Measurements from ENCODE around the gene HINFP.

DNA sequence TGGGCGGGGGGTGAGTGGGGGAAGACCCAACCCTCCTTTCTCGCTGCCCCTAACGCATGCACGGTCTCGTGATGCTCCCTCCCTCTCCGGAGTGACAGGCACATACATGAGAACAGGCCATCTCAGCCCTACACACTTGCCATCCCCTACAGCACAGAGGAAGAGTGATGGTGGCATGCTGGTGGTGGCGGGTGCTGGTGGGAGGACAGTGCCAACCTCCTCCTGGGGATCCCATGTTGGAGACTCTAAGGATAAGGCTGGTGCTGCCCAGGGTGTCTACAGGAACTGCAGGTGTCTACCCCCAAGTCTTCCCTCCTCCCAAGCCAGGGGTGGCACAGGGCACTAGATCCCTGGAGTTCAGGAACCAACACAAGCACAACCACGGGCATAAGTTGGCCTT lies 40.5 kb downstream of the HINFP start:
- no peak for TF ChIP-seq POLR2A (IDR thresholded peaks at IDR 0.05)
- TF ChIP-seq CTCF (IDR thresholded peaks at IDR 0.05), result no peak

All from body of pancreas (tissue), 4 donors.